HepG2 (cell line): ENCODE data around the gene TMEM38B.

ENCODE experiments used
- GTF2F1 ChIP-seq: fragments of 150-350 bp; IDR thresholded peaks from 2 replicates; pipeline ENCODE4 v1.6.1; 2014; ENCODE audit warnings: low read length
- SP2 ChIP-seq: sonication (generic); formaldehyde crosslinking; IDR thresholded peaks from 2 replicates; pipeline ENCODE4 v1.5.1; 2020; ENCODE audit warnings: mild to moderate bottlenecking, missing genetic modification reagents
- ZMAT3 ChIP-seq: sonication (generic); formaldehyde crosslinking; conservative IDR thresholded peaks from 2 replicates; pipeline ENCODE4 v1.7.0; 2021; ENCODE audit warnings: missing genetic modification reagents
- TF ChIP-seq, protein P1 (sequence below): sonication (generic); IDR thresholded peaks from 2 replicates; pipeline ENCODE4 v1.6.1; 2016; ENCODE audit warnings: low read depth, borderline replicate concordance

DNA sequence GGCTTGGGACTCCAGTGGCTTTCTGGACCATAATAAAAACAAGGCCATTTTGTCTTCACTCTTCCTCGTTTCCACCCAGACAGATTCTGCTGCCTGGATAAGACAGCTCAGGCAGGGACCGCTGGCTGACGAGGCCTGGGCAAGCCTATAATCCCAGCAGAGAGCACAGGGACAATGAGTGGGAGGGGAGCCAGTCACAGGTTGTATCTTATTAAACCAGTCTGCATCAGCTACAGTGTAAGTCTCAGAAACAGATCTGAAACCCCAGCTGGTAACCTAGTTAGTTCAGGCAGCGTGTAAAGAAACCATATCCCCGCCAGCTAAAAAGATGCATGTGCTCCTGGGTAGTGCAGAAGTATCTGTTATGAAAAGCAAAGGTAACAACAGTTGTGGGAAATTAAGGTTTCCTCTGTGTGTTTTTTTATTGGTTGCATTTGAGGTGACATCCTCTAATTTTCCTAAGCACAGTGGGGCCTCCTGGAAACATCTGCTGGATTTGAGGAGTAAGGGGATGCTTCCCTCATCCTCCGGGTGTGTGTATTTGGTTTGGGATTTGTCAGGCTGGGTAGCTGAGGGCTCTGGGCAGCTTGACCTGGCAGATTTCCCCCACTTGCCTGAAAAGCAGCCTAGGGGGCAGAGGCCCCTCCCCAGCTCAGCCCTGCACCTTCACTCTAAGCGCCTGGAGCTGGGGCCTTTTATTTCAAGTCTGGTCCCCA is 47.3 kb upstream of the TMEM38B start:
- TF ChIP-seq, protein P1, sequence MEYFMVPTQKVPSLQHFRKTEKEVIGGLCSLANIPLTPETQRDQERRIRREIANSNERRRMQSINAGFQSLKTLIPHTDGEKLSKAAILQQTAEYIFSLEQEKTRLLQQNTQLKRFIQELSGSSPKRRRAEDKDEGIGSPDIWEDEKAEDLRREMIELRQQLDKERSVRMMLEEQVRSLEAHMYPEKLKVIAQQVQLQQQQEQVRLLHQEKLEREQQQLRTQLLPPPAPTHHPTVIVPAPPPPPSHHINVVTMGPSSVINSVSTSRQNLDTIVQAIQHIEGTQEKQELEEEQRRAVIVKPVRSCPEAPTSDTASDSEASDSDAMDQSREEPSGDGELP = no peak
- TF ChIP-seq SP2 (no peak), GTF2F1 (no peak), ZMAT3 (CRISPR knock-in tag) (no peak)
